Measurements from ENCODE around the gene POC5.

POC5 gene

GRCh38 chr5:75663579-75664284, 53.5 kb downstream of the POC5 start:
- in situ Hi-C loops (cut with HindIII; ENCODE audit: low sequenced_read_pairs): loop anchor here (10.0 kb wide), 1 partner anchor 61 kb away; no protein-coding TSS in a partner anchor

DNA sequence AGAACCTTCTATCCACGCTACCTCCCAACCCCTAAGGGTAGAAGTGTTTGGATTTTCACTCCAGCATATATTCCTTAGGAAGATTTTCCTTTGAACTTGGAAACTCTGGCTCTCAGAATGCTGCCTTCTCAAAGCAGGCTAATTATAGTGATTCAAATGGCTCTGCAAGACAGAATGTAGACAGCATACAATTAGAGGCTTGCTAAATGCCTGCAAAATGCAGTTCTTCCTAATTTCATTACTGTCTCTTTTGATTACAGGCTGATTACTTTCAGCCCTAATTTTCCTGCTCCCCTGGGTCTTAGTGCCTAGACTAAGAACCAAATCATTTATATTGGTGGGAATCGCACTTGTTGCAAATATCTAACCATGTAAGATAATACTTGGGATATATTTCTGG, 55.2 kb downstream of the POC5 start:
- in situ Hi-C loops (cut with HindIII; ENCODE audit: low sequenced_read_pairs): loop anchor here (10.0 kb wide), 1 partner anchor 63 kb away; no protein-coding TSS in a partner anchor

DNA sequence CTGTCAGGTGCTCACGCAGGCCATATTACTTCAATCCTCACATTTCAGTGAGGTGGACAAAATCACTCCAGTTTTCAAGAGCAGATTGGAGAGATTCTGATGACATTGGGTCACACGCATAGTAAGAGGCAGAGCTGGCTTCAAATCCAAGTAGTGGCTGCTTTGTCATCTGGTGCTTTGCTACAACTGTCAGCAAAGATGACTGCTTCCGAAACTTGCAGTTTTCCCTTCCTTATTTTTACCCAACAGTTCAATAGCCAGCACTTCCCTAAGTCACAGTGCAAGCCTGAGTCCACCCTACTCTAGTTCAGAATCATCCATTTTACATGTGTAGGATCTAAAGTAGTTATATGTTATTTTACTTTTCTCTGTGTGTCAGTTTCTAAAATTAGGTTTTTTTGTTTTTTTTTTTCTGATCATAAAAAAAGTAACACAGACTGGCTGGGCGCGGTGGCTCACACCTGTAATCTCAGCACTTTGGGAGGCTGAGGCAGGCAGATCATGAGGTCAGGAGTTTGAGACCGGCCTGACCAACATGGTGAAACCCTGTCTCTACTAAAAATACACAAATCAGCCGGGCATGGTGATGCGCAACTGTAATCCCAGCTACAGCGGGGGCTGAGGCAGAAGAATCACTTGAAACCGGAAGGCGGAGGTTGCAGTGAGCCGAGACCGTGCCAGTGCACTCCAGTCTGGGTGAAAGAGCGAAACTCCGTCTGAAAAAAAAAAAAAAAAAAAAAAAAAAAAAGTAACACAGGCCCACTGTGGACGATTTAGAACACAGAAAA, 56.4 kb downstream of the POC5 start:
- in situ Hi-C loops (cut with HindIII; ENCODE audit: low sequenced_read_pairs): loop anchor here (10.0 kb wide), 1 partner anchor 64 kb away; no protein-coding TSS in a partner anchor

DNA sequence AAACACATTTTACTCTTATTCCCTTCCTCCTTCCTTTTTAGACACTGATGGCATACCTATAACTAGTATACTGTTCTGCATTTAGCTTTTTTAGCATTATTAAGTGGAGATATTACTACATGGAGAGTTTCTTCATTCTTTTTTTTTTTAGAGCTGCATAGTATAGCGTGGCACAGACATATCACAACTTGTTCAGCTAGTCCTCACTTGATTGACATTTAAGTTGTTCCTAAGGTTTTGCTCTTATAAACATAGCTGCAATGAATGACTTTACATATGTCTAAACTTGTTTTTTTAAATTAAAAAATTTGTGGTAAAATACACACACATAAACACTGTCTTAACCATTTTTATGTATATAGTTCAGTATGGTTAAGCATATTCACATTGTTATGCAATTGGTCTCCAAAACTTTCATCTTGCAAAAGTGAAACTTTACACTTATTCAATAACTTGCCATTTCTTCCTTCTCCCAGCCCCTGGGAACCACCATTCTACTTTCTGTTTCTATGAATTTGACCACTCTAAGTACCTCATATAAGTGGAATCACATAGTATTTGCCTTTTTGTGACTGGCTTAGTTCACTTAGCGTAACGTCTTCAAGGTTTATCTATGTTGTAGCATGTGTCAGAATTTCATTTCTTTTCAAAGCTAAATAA, 57.3 kb downstream of the POC5 start:
- in situ Hi-C loops (cut with HindIII; ENCODE audit: low sequenced_read_pairs): loop anchor here (10.0 kb wide), 1 partner anchor 65 kb away; no protein-coding TSS in a partner anchor

DNA sequence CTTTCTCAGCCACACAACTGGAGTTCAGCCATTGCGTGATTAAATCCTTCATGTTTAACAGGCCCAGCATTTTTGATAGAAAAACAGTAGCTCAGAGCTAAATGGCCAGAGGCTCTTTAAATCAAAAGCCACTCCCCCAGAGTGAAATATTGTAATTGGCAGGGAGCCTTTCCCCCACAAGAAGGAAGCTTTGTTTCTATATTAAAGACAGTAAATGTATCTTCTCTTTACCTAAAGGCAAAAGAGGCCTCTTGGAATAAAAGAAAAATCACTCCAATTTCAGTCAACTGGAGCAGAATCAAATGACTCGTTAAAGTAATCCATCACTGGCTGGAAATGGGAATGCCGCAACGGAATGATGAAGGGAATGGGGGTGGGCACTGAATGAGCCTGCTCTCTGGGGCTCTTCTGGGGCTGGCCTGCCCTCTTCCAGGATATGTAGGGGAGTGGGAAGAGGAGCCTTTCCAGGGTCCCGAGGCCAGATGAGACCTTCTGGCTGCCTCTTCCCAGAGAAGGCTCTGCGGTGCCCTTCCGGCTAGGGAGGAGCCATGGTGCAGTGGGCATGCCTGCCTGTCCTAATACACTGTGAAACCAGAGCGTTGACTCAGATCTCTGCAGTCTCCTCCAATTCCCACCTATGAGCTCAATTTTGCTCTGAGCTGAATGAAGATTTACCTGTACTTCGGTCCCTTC, 60.8 kb downstream of the POC5 start:
- in situ Hi-C loops (cut with HindIII; ENCODE audit: low sequenced_read_pairs): no loop called here

GRCh38 chr5:75654693-75655295, 62.4 kb downstream of the POC5 start:
- in situ Hi-C loops (cut with HindIII; ENCODE audit: low sequenced_read_pairs): no loop called here

- in situ Hi-C loops (cut with HindIII; ENCODE audit: low sequenced_read_pairs): no loop called here
Observed at GRCh38 chr5:75653521-75653920, 63.7 kb downstream of the POC5 start.

GRCh38 chr5:75651575-75652238, 65.5 kb downstream of the POC5 start:
- in situ Hi-C loops (cut with HindIII; ENCODE audit: low sequenced_read_pairs): no loop called here

- in situ Hi-C loops (cut with HindIII; ENCODE audit: low sequenced_read_pairs): no loop called here
Observed at GRCh38 chr5:75648712-75649111, 68.5 kb downstream of the POC5 start.

DNA sequence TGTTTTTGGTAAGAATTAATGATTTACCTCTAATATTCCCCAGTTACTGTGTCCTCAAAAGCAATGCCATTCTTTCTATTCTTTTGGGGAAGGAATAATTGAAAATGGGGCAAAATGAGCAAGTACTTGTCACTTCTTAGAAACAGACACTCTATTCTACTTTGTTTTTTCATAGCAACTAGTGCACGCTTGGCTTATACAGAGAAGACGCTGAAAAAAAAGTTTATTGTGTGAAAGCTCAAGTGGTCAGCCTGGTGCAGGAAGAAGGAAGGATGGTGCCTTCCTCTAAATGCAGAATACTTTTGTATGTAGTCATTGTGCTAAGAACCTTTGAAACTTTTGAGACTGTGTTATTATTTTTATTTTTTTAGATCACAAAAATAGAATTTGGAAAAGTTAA, 76.4 kb downstream of the POC5 start:
- in situ Hi-C loops (cut with HindIII; ENCODE audit: low sequenced_read_pairs): no loop called here

DNA sequence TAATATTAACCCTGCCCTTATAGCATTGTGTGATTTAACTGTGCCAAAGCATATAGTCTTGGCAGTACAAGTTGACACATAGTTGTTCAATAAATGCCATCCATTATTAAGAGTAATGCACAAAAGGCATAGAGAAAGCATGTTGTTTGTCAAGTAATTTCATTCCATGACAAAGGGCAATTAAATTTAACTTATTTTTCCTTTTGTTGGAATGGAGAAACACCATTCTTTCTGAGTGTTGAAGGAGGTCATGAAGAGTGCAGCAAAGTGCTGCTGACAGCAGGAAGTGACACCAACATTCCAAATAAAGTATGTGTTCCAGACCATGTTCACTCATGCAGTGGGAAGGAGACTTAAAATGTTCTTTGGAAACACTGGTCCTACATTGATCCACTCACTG, 76.8 kb downstream of the POC5 start:
- in situ Hi-C loops (cut with HindIII; ENCODE audit: low sequenced_read_pairs): no loop called here

DNA sequence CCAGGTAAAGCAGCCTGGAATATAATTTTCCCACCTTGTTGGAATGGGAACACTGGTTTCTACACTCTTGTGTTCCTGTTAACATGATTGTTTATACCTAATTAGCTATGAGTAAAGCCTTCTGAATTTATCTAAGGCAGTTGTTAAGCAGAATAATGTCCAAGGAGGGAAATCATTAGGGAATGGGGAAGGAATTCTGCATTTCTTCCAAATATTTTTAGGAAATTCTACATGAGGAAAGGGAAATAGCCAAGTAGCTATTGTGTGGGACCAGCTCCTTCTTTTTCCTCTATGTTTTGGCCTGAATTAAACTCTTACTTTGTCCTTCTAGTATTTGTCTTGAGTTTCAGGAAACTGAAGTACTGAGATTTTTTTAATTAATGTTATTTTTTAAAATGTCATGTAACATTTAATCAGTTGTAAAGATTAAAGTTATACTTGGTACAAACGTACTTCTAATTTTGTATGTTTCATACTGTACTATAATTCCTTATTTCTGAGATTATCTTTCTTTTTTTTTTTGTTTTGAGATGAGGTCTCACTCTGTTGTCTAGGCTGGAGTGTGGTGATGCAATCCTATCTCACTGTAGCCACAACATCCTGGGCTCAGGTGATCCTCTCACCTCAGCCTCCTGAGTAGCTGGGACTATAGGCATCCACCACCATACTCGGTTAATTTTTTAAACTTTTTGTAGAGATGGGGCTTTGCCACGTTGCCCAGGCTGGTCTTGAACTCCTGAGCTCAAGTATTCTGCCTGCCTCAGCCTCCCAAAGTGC, 77.5 kb downstream of the POC5 start:
- in situ Hi-C loops (cut with HindIII; ENCODE audit: low sequenced_read_pairs): no loop called here

- in situ Hi-C loops (cut with HindIII; ENCODE audit: low sequenced_read_pairs): no loop called here
Observed at GRCh38 chr5:75637949-75638348, 79.3 kb downstream of the POC5 start.

- in situ Hi-C loops (cut with HindIII; ENCODE audit: low sequenced_read_pairs): no loop called here
Observed at GRCh38 chr5:75632321-75632720, 84.9 kb downstream of the POC5 start.

- in situ Hi-C loops (cut with HindIII; ENCODE audit: low sequenced_read_pairs): no loop called here
Observed at GRCh38 chr5:75630875-75631274, 86.4 kb downstream of the POC5 start.

DNA sequence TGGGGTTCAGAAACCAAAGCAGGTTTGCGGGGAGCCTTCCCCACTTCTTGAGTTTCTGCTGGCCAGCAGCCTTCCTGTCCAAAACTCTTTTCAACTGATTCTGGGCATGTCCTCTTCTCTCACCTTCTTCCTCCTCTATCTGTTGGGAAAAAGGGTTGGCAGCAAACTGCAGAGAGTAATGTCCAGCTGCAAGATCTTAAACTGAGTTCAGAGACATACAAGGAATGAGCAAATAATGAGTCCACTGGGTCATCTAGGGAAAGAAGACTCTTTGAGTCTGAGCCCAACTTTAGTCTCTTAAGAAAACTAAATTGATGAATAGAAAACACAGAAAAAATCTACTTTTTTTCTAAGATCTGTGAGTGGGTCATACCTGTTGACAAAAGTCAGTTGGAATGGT, 89.4 kb downstream of the POC5 start:
- in situ Hi-C loops (cut with HindIII; ENCODE audit: low sequenced_read_pairs): no loop called here

DNA sequence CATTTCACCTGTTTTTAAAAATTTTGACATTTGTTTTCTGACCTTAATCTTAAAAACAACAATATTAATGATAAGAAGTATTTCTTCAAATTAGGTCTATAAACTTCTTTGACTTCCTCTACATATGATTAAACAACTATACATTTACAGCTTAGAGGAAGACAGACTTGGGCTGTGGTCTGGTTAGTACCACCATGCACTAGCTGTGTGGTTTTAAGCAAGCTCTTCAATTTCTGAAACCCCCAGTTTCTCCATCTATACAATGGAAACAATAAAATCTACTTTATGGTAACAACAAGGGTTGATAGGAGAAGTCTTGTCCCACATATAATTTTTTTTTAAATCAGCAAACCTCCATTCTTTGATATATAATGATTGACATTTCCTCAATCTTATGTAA, 90.3 kb downstream of the POC5 start:
- in situ Hi-C loops (cut with HindIII; ENCODE audit: low sequenced_read_pairs): no loop called here

Measured in endothelial cell of hepatic sinusoid (primary cell).